Transverse colon (tissue), 4 donors: ENCODE measurements around the gene SYCE3.

Source experiments
- CTCF ChIP-seq, 5 experiments: fragments of 200-600 bp in 3 of 5; fragments of 450-650 bp in 2 of 5; sonication (generic) in 3 of 5; IDR thresholded peaks; 1 replicate in 2 of 5; 2 replicates in 3 of 5; pipeline ENCODE4 v1.5.1; 2016 to 2017; ENCODE audit warnings: antibody characterized with exemption in 5 of 5, inconsistent platforms in 3 of 5, mild to moderate bottlenecking in 2 of 5, moderate library complexity in 1 of 5
- EP300 ChIP-seq: sonication (generic); formaldehyde crosslinking; IDR thresholded peaks from one replicate; pipeline ENCODE4 v1.6.1; 2017; ENCODE audit warnings: antibody characterized with exemption, low read depth
- POLR2A ChIP-seq: fragments of 450-650 bp; IDR thresholded peaks from one replicate; pipeline ENCODE4 v1.6.1; 2016; ENCODE audit warnings: antibody characterized with exemption, mild to moderate bottlenecking, moderate library complexity
- POLR2AphosphoS5 ChIP-seq, 3 donors: sonication (generic); formaldehyde crosslinking; IDR thresholded peaks; one replicate each; pipeline ENCODE4 v1.6.1; 2016; ENCODE audit warnings: antibody characterized with exemption in 3 of 3

- TF ChIP-seq CTCF (IDR thresholded peaks at IDR 0.05), result no peak
- no peak for TF ChIP-seq EP300
- no peak for TF ChIP-seq POLR2A
- no peak for TF ChIP-seq POLR2AphosphoS5 (IDR thresholded peaks at IDR 0.05)
Measured at GRCh38 chr22:50532824-50533796, 29.6 kb downstream of the SYCE3 start.
